Inflammatory macrophage (primary cell): ENCODE measurements around the gene DEFB121.

ENCODE experiments used
- DNase-seq, 2 donors: peaks; one replicate each; pipeline ENCODE4 v3.0.0-alpha.2; 2020 to 2022

The DEFB121 gene

GRCh38 chr20:31355981-31356380 is 50.0 kb downstream of the DEFB121 start:
- DNase-seq: no peak
